Natural killer cell (primary cell): ENCODE data around the gene IFNL1. TPM values are rescaled to one million over a fixed set of nuclear protein-coding genes. Genes with fewer than 3 reads are reported as not detected.

Experiments used
- ATAC-seq, 3 donors: fragments of 150-1000 bp in 2 of 3; fragments of 200-7000 bp in 1 of 3; cut with Tn5 transposase; 1 replicate in 1 of 3; 2 replicates in 2 of 3; pipeline ENCODE4 v1.10.0; 2021; ENCODE audit warnings: mild to moderate bottlenecking in 2 of 3, moderate library complexity in 2 of 3
- DNase-seq, 2 donors: peaks; one replicate each; pipeline versions ENCODE4 v3.0.0 to v3.0.0-alpha.2; 2013 to 2021; ENCODE audit warnings: mixed read lengths in 1 of 2
- H3K27ac ChIP-seq: one replicate; pipeline ENCODE4 v1.5.1; 2013; ENCODE audit warnings: mild to moderate bottlenecking, low read length
- H3K27me3 ChIP-seq: one replicate; pipeline ENCODE4 v1.6.1; 2013; ENCODE audit warnings: low read length; ENCODE audit not compliant: control insufficient read depth, insufficient read depth
- H3K36me3 ChIP-seq: one replicate; pipeline ENCODE4 v1.6.1; 2013; ENCODE audit warnings: low read length; ENCODE audit not compliant: control insufficient read depth, insufficient read depth
- H3K4me1 ChIP-seq: one replicate; pipeline ENCODE4 v1.6.1; 2013; ENCODE audit warnings: low read length; ENCODE audit not compliant: control insufficient read depth, insufficient read depth
- H3K4me3 ChIP-seq: one replicate; pipeline ENCODE4 v1.5.1; 2013; ENCODE audit warnings: low read length
- H3K9me3 ChIP-seq: one replicate; pipeline ENCODE4 v1.6.1; 2013; ENCODE audit warnings: low read length; ENCODE audit not compliant: control insufficient read depth, insufficient read depth
- H3K27ac Mint-ChIP-seq, 2 donors: one replicate each; pipeline ENCODE4 v1.8.0; 2022; ENCODE audit warnings: mild to moderate bottlenecking in 2 of 2, mixed read lengths in 2 of 2, moderate library complexity in 1 of 2
- H3K27me3 Mint-ChIP-seq, 2 donors: one replicate each; pipeline ENCODE4 v1.8.0; 2022; ENCODE audit warnings: low read depth in 2 of 2, mixed read lengths in 2 of 2
- H3K36me3 Mint-ChIP-seq: one replicate; pipeline ENCODE4 v1.8.0; 2022; ENCODE audit warnings: mixed read lengths
- H3K4me1 Mint-ChIP-seq, 2 donors: one replicate each; pipeline ENCODE4 v1.8.0; 2022; ENCODE audit warnings: mixed read lengths in 2 of 2
- H3K4me3 Mint-ChIP-seq: one replicate; pipeline ENCODE4 v1.8.0; 2022; ENCODE audit warnings: mild to moderate bottlenecking, moderate library complexity, mixed read lengths
- H3K9me3 Mint-ChIP-seq, 2 donors: one replicate each; pipeline ENCODE4 v1.8.0; 2022; ENCODE audit warnings: mixed read lengths in 2 of 2
- CTCF ChIP-seq: fragments of 200-600 bp; IDR thresholded peaks from one replicate; pipeline ENCODE4 v1.8.0; 2022; ENCODE audit warnings: antibody characterized with exemption
- WGBS: methylation state at CpG from one replicate; pipeline ENCODE4 v1.1.7; 2013; ENCODE audit warnings: missing lambda C conversion rate; ENCODE audit not compliant: insufficient coverage; 5-methylcytosine and 5-hydroxymethylcytosine counted together
- intact Hi-C: fragments of 100-400 bp; cut with micrococcal nuclease; formaldehyde crosslinking; loops from one replicate; pipeline ENCODE4 v1.14.2; 2022
- total RNA-seq, 4 donors: library from RNA; stranded (reverse); fragments of 120-200 nt in 1 of 4; gene quantifications; one replicate each; pipeline versions ENCODE4 v1.2.3 to v1.2.4, GENCODE V29; 2013 to 2022

Gene IFNL1
- total RNA-seq, 3 donors from 2014 or later (not counting 1 experiment from before 2014, with no cell fraction given), result 0.33 to 1.4 TPM; not detected in 1

GRCh38 chr19:39321832-39322176 is 25.6 kb downstream of the IFNL1 start:
- H3K27ac Mint-ChIP-seq, result peak overlapping the region; percentile 67 to 87
- no peak overlapping the region for H3K4me3 ChIP-seq

GRCh38 chr19:39324242-39324842 is 28.1 kb downstream of the IFNL1 start:
- Mint-ChIP-seq H3K9me3 (no peaks in the 10 kb centered on the region), H3K27me3 (no peaks in the 10 kb centered on the region), H3K36me3 (no peaks in the 10 kb centered on the region), H3K4me1 (peaks cover 29 to 47% of the 10 kb centered on the region in 2 donors), H3K27ac (peak overlapping the region; percentile 3 to 5), H3K4me3 (no peak overlapping the region)
- Histone ChIP-seq H3K36me3 (peaks cover 34% of the 10 kb centered on the region), H3K9me3 (no peaks in the 10 kb centered on the region), H3K4me1 (peaks cover 34% of the 10 kb centered on the region), H3K27me3 (no peaks in the 10 kb centered on the region), H3K4me3 (no peak overlapping the region), H3K27ac (no peak overlapping the region)
- ATAC-seq (no peak), DNase-seq (no peak)
- WGBS, result 81% methylated on average over 2 of the region's 5 CpGs
- intact Hi-C loops, result no loop called here
- no peak for TF ChIP-seq CTCF

More at GRCh38 chr19:39321832-39322176, 25.6 kb downstream of the IFNL1 start:
- Mint-ChIP-seq H3K9me3 (no peaks in the 10 kb centered on the region), H3K27me3 (no peaks in the 10 kb centered on the region), H3K36me3 (no peaks in the 10 kb centered on the region), H3K4me1 (peaks cover 35 to 49% of the 10 kb centered on the region in 2 donors), H3K4me3 (peak overlapping the region; percentile 84)
- DNase-seq, result no peak
- Histone ChIP-seq H3K27me3 (no peaks in the 10 kb centered on the region), H3K27ac (no peak overlapping the region), H3K36me3 (peaks cover 10% of the 10 kb centered on the region), H3K9me3 (no peaks in the 10 kb centered on the region), H3K4me1 (peaks cover 21% of the 10 kb centered on the region)
- no peak for ATAC-seq
- intact Hi-C loops, result no loop called here
- TF ChIP-seq CTCF, result no peak

GRCh38 chr19:39325778-39326665 is 29.8 kb downstream of the IFNL1 start:
- no peaks in the 10 kb centered on the region for H3K27me3 ChIP-seq
- H3K4me1 Mint-ChIP-seq, result peaks cover 26 to 39% of the 10 kb centered on the region in 2 donors
- no peaks in the 10 kb centered on the region for H3K9me3 Mint-ChIP-seq
- no peak overlapping the region for H3K27ac ChIP-seq
- intact Hi-C loops, result no loop called here
- peaks cover 37% of the 10 kb centered on the region for H3K4me1 ChIP-seq
- TF ChIP-seq CTCF, result no peak
- peaks cover 45% of the 10 kb centered on the region for H3K36me3 ChIP-seq
- H3K9me3 ChIP-seq, result no peaks in the 10 kb centered on the region
- ATAC-seq (peak in 1 of 3 donors; percentile 19), DNase-seq (peak in 1 of 2 donors; percentile 50)
- no peaks in the 10 kb centered on the region for H3K27me3 Mint-ChIP-seq
- no peak overlapping the region for H3K4me3 Mint-ChIP-seq
- no peak overlapping the region for H3K27ac Mint-ChIP-seq
- 93% methylated on average over 16 of the region's 16 CpGs for WGBS
- H3K36me3 Mint-ChIP-seq, result no peaks in the 10 kb centered on the region
- no peak overlapping the region for H3K4me3 ChIP-seq
